Activated T-cell treated with anti-CD3 and anti-CD28 coated beads, Interleukin-2, amount 50 U/mL, for 72 hours (primary cell): ENCODE results near the gene TPM2. TPM values are rescaled to one million over a fixed set of nuclear protein-coding genes. Genes with fewer than 3 reads are reported as not detected.

Experiments used
- total RNA-seq, 2 donors: library from RNA; stranded (reverse); gene quantifications; one replicate each; pipeline ENCODE4 v1.2.3, GENCODE V29; 2022

The TPM2 gene
- total RNA-seq, 2 donors from 2014 or later = 5.4 to 7.8 TPM

Other genes with a start within 250 kb of the TPM2 start
- gene RUSC2, start 199.8 kb downstream of the TPM2 start, total RNA-seq = 1 to 10 TPM; 3.8 to 5.3 TPM
- 10 to 100 TPM; 39.9 to 45.5 TPM for gene TESK1, start 84.7 kb downstream of the TPM2 start, total RNA-seq
- 10 to 100 TPM; 28.7 to 31.9 TPM for gene CD72, start 71.5 kb downstream of the TPM2 start, total RNA-seq
- gene SIT1, start 39.0 kb downstream of the TPM2 start, total RNA-seq = 10 to 100 TPM; 61.4 to 65.6 TPM
- 1,000 to 10,000 TPM; 5,353 to 9,709 TPM for gene RMRP, start 31.9 kb downstream of the TPM2 start, total RNA-seq
- 10 to 100 TPM in 1 of 2 donors, 1 to 10 TPM in 1; 9.5 to 10.8 TPM for gene CCDC107, start 31.6 kb downstream of the TPM2 start, total RNA-seq
- gene ARHGEF39, start 24.7 kb downstream of the TPM2 start, total RNA-seq = 10 to 100 TPM; 12.0 to 15.1 TPM
- gene CA9, start 16.0 kb downstream of the TPM2 start, total RNA-seq = 1 to 10 TPM in 1 of 2 donors, under 1 TPM in 1; 0.65 to 1.6 TPM
- 100 to 1,000 TPM; 200 to 235 TPM for gene TLN1, start 42.3 kb upstream of the TPM2 start, total RNA-seq
- 10 to 100 TPM; 30.7 to 33.1 TPM for gene CREB3, start 42.7 kb upstream of the TPM2 start, total RNA-seq
- 10 to 100 TPM; 37.7 to 38.4 TPM for gene GBA2, start 59.3 kb upstream of the TPM2 start, total RNA-seq
- 10 to 100 TPM; 32.5 TPM for gene RGP1, start 59.4 kb upstream of the TPM2 start, total RNA-seq
- gene MSMP, start 64.4 kb upstream of the TPM2 start, total RNA-seq = not detected
- gene NPR2, start 101.7 kb upstream of the TPM2 start, total RNA-seq = 10 to 100 TPM in 1 of 2 donors, 1 to 10 TPM in 1; 6.7 to 11.5 TPM
- 1 to 10 TPM; 1.1 to 1.4 TPM for gene SPAG8, start 122.3 kb upstream of the TPM2 start, total RNA-seq
- 10 to 100 TPM; 69.2 to 80.9 TPM for gene HINT2, start 125.1 kb upstream of the TPM2 start, total RNA-seq
- gene FAM221B, start 138.8 kb upstream of the TPM2 start, total RNA-seq = not detected
- 1 to 10 TPM; 8.4 to 9.1 TPM for gene TMEM8B, start 139.3 kb upstream of the TPM2 start, total RNA-seq
- gene OR13J1, start 180.5 kb upstream of the TPM2 start, total RNA-seq = not detected
- gene HRCT1, start 216.3 kb upstream of the TPM2 start, total RNA-seq = not detected
- not detected for gene SPAAR, start 219.6 kb upstream of the TPM2 start, total RNA-seq